DMS53 (cell line): ENCODE data around the gene DAPK3.

Source experiments
- DNase-seq: peaks from one replicate; lab custom pipeline; 2025; lab: John Stamatoyannopoulos, UW

DAPK3 gene

DNA sequence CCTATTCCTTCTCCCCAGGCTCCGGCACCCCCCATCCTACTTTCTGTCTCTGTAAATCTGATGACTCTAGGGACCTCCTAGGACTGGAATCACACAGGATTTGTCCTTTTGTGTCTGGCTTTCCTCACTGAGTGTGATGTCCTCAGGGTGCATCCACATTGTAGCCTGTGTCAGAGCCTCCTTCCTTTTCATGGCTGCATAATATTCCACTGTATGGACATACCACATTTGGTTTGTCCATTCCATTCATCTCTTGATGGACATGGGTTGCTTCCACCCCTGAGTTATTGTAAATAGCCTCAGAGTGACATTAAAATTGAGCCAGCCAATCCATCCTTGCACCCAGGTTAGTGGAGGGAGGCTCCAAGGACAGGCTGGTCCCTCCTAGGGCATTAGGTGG is 60.8 kb downstream of the DAPK3 start:
- DNase-seq = no peak
